ENCODE measurements around the gene MDGA2. TPM values are rescaled to one million over a fixed set of nuclear protein-coding genes. Genes with fewer than 3 reads are reported as not detected.

Gene MDGA2
- total and polyA plus RNA-seq, 9 of the 15 experiments (the other 6 are each of a cell fraction or from before 2014, with no cell fraction given), result 0.01 to 0.18 (median 0.03) TPM; not detected in 5

DNA sequence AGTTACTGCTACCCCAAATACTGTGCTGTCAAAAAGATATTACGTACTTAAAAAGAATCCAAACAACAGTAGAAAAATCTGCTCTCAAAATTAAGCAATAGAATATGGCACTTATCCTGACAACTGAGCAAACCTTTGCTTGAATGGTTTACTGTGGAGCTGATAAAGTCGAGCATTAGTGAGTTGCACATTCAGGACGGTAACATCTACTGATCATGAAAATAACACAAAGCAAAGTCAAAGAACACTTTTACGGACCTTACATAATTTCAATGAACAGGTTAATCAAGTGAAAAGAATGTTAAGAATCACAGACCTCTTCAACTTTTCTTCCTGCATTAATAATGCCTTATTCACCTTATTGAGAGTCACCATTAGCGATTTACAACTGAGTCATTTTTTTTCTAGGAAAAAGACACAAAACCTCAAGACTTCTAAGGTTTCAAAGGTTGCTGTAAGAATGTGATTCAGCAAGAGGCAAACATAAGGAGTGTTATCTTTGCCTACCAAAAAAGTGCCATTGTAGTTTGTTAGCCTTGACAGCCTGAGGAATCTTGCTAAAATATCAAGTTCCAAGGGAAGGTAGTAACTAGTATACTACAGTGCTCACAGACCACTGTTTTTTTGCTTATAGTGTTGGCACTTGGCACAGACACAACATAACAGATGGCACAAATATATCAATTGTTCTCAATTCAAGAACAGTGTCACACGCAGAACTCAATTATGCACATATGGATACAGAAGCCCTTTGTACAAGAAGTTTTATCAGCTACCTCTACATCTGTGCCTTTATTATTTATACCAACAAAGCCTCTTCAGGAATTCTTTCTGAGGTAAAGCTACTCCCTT is 689.6 kb downstream of the MDGA2 start:
- CTCF ChIA-PET (ENCODE audit: low intra/inter-chr PET ratio), result no interaction called here
- Histone ChIP-seq H3K36me3 (ENCODE audit: control insufficient read depth, insufficient read depth, low read length) (no peaks in the 10 kb centered on the region), H3K4me1 (replicated peaks in 1 of 2; ENCODE audit: control insufficient read depth in 2 of 2, insufficient read depth in 2 of 2, low read length in 2 of 2) (no peaks in the 10 kb centered on the region), H3K9me3 (replicated peaks; ENCODE audit: control insufficient read depth, insufficient read depth, low read depth, low read length) (no peaks in the 10 kb centered on the region), H3K27ac (ENCODE audit: extremely low read depth, low read depth, low read length) (no peak overlapping the region), H2AFZ (ENCODE audit: low read depth, low read length) (no peak overlapping the region), H3K9me1 (ENCODE audit: control insufficient read depth, insufficient read depth, low read length) (no peaks in the 10 kb centered on the region), H4K20me1 (replicated peaks; ENCODE audit: control insufficient read depth, insufficient read depth, low read length) (no peaks in the 10 kb centered on the region), H3K79me2 (ENCODE audit: control insufficient read depth, insufficient read depth, low read length) (no peaks in the 10 kb centered on the region), H3K9ac (ENCODE audit: insufficient read depth in 1 of 2, low read depth in 2 of 2, low read length in 2 of 2) (no peak overlapping the region), H3K4me3 (no peak overlapping the region), H3K27me3 (ENCODE audit: control insufficient read depth in 2 of 2, insufficient read depth in 2 of 2, low read length in 2 of 2) (no peaks in the 10 kb centered on the region), H3K4me2 (ENCODE audit: insufficient read depth, low read length) (no peak overlapping the region)
- ATAC-seq, result no peak
- FAIRE-seq, result no peak
- no peak for DNase-seq (ENCODE audit: extremely low read depth in 1 of 4, low spot score in 3 of 4)
- intact Hi-C loops (cut with micrococcal nuclease), result no loop called here
- no TSS peak for BruUV-seq (replicated peaks)
- TF ChIP-seq KLF10 (CRISPR knock-in tag; IDR thresholded peaks at IDR 0.05), result no peak
- TF ChIP-seq BACH1 (tag; IDR thresholded peaks at IDR 0.05), result no peak
- no peak for TF ChIP-seq DACH1 (IDR thresholded peaks at IDR 0.05; ENCODE audit: partially characterized antibody)
- no peak for TF ChIP-seq MBD2 (IDR thresholded peaks at IDR 0.05; ENCODE audit: borderline replicate concordance, low read depth)
- TF ChIP-seq PHB (CRISPR knock-in tag; IDR thresholded peaks at IDR 0.05), result no peak
- TF ChIP-seq, protein P1, sequence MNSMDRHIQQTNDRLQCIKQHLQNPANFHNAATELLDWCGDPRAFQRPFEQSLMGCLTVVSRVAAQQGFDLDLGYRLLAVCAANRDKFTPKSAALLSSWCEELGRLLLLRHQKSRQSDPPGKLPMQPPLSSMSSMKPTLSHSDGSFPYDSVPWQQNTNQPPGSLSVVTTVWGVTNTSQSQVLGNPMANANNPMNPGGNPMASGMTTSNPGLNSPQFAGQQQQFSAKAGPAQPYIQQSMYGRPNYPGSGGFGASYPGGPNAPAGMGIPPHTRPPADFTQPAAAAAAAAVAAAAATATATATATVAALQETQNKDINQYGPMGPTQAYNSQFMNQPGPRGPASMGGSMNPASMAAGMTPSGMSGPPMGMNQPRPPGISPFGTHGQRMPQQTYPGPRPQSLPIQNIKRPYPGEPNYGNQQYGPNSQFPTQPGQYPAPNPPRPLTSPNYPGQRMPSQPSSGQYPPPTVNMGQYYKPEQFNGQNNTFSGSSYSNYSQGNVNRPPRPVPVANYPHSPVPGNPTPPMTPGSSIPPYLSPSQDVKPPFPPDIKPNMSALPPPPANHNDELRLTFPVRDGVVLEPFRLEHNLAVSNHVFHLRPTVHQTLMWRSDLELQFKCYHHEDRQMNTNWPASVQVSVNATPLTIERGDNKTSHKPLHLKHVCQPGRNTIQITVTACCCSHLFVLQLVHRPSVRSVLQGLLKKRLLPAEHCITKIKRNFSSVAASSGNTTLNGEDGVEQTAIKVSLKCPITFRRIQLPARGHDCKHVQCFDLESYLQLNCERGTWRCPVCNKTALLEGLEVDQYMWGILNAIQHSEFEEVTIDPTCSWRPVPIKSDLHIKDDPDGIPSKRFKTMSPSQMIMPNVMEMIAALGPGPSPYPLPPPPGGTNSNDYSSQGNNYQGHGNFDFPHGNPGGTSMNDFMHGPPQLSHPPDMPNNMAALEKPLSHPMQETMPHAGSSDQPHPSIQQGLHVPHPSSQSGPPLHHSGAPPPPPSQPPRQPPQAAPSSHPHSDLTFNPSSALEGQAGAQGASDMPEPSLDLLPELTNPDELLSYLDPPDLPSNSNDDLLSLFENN (IDR thresholded peaks at IDR 0.05; ENCODE audit: low read depth in 2 of 2, low read length in 2 of 2), result no peak
- no peak for TF ChIP-seq SMAD4 (CRISPR knock-in tag; conservative IDR thresholded peaks at IDR 0.05)
- TF ChIP-seq ELF2 (CRISPR knock-in tag; IDR thresholded peaks at IDR 0.05), result no peak
- TF ChIP-seq NR4A1 (CRISPR knock-in tag; IDR thresholded peaks at IDR 0.05), result no peak
- no peak for TF ChIP-seq NR4A1 (tag; IDR thresholded peaks at IDR 0.05)
- TF ChIP-seq MTA2 (IDR thresholded peaks at IDR 0.05; ENCODE audit: low read depth), result no peak
- no peak for TF ChIP-seq ZNF197 (CRISPR knock-in tag; IDR thresholded peaks at IDR 0.05; ENCODE audit: low read depth)
- no peak for TF ChIP-seq FOXK1 (CRISPR knock-in tag; IDR thresholded peaks at IDR 0.05; ENCODE audit: borderline replicate concordance)
- TF ChIP-seq ZNF384 (IDR thresholded peaks at IDR 0.05; ENCODE audit: low read depth, low read length), result no peak
- no peak for TF ChIP-seq POLR2AphosphoS5 (IDR thresholded peaks at IDR 0.05; ENCODE audit: control insufficient read depth, insufficient read depth, low read depth, low read length)
- TF ChIP-seq ILF3 (IDR thresholded peaks at IDR 0.05; ENCODE audit: borderline replicate concordance), result no peak
- no peak for TF ChIP-seq TSC22D4 (tag; IDR thresholded peaks at IDR 0.05)
- TF ChIP-seq FOXK2 (conservative IDR thresholded peaks at IDR 0.05 in 1 of 2, IDR thresholded peaks at IDR 0.05 in 1 of 2; ENCODE audit: low read depth in 2 of 2), result no peak
- TF ChIP-seq HOXB6 (CRISPR knock-in tag; IDR thresholded peaks at IDR 0.05; ENCODE audit: borderline replicate concordance), result no peak
- POLR2A ChIA-PET, result no interaction called here
- WGBS (ENCODE audit: insufficient coverage, low coverage, missing lambda C conversion rate), result 0% methylated on average over 5 of the region's 6 CpGs
- in situ Hi-C loops (cut with MboI), result no loop called here

All from K562 (cell line).